ENCODE measurements around the gene EMC1.

- TF ChIP-seq CTCF (IDR thresholded peaks at IDR 0.05; ENCODE audit: borderline replicate concordance, extremely low read depth, low read length, poor library complexity, severe bottlenecking) (no peak), EZH2 (IDR thresholded peaks at IDR 0.05; ENCODE audit: borderline replicate concordance, low read depth, low read length, severe bottlenecking) (no peak)
Measured at GRCh38 chr1:19283891-19284290, 32.6 kb upstream of the EMC1 start.
